MM.1S (cell line): ENCODE results near the gene CEMP1.

Source experiments
- DNase-seq: peaks from one replicate; pipeline ENCODE4 v3.0.0-alpha.2; 2015
- H2AFZ ChIP-seq: fragments of 300-600 bp; sonication (generic); 2 replicates; pipeline ENCODE4 v1.6.0; 2016; ENCODE audit warnings: antibody characterized with exemption, low read length
- H3F3A ChIP-seq: fragments of 300-600 bp; sonication (generic); 2 replicates; pipeline ENCODE4 v1.6.1; 2016; ENCODE audit warnings: mild to moderate bottlenecking, antibody characterized with exemption, low read length, moderate library complexity, mixed read lengths; ENCODE audit not compliant: insufficient read depth
- H3K27ac ChIP-seq: fragments of 300-600 bp; sonication (generic); 2 replicates; pipeline ENCODE4 v1.5.1; 2016; ENCODE audit warnings: mild to moderate bottlenecking, low read length
- H3K27me3 ChIP-seq: fragments of 300-600 bp; sonication (generic); replicated peaks from 2 replicates; pipeline ENCODE4 v1.6.0; 2016; ENCODE audit warnings: low read length; ENCODE audit not compliant: insufficient read depth
- H3K36me3 ChIP-seq: fragments of 300-600 bp; sonication (generic); replicated peaks from 2 replicates; pipeline ENCODE4 v1.6.1; 2016; ENCODE audit warnings: mild to moderate bottlenecking, low read length, mixed read lengths; ENCODE audit not compliant: insufficient read depth
- H3K4me1 ChIP-seq: fragments of 300-600 bp; sonication (generic); 2 replicates; pipeline ENCODE4 v1.6.1; 2016; ENCODE audit warnings: low read length, mixed read lengths
- H3K4me2 ChIP-seq: fragments of 300-600 bp; sonication (generic); 2 replicates; pipeline ENCODE4 v1.6.0; 2016; ENCODE audit warnings: low read depth, low read length
- H3K4me3 ChIP-seq: fragments of 300-600 bp; sonication (generic); 2 replicates; pipeline ENCODE4 v1.5.1; 2016; ENCODE audit warnings: low read length, mixed read lengths
- H3K79me2 ChIP-seq: fragments of 300-600 bp; sonication (generic); 2 replicates; pipeline ENCODE4 v1.6.1; 2016; ENCODE audit warnings: mixed run types, low read length, mixed read lengths
- H3K9ac ChIP-seq: fragments of 300-600 bp; sonication (generic); 2 replicates; pipeline ENCODE4 v1.6.1; 2016; ENCODE audit warnings: low read length, mixed read lengths
- H3K9me2 ChIP-seq: fragments of 300-600 bp; sonication (generic); replicated peaks from 2 replicates; pipeline ENCODE4 v1.6.1; 2016; ENCODE audit warnings: mild to moderate bottlenecking, low read length, mixed read lengths; ENCODE audit not compliant: insufficient read depth
- H3K9me3 ChIP-seq: fragments of 300-600 bp; sonication (generic); replicated peaks from 2 replicates; pipeline ENCODE4 v1.6.1; 2016; ENCODE audit warnings: mild to moderate bottlenecking, low read length, mixed read lengths; ENCODE audit not compliant: insufficient read depth
- H4K20me1 ChIP-seq: fragments of 300-600 bp; sonication (generic); 2 replicates; pipeline ENCODE4 v1.6.1; 2016; ENCODE audit warnings: mild to moderate bottlenecking, low read length, moderate library complexity, mixed read lengths; ENCODE audit not compliant: insufficient read depth
- EZH2 ChIP-seq: fragments of 300-600 bp; sonication (generic); optimal IDR thresholded peaks from 2 replicates; pipeline ENCODE3; 2017; ENCODE audit warnings: low read depth, mild to moderate bottlenecking, antibody characterized with exemption, low read length, mixed read lengths
- EZH2phosphoT487 ChIP-seq: fragments of 300-600 bp; sonication (generic); IDR thresholded peaks from 2 replicates; pipeline ENCODE4 v1.6.1; 2018; ENCODE audit warnings: antibody characterized with exemption, low read length
- TF ChIP-seq, protein P1 (sequence below): fragments of 300-600 bp; sonication (generic); IDR thresholded peaks from 2 replicates; pipeline ENCODE4 v1.5.1; 2016; ENCODE audit warnings: antibody characterized with exemption, low read length, mixed read lengths

The CEMP1 gene

DNA sequence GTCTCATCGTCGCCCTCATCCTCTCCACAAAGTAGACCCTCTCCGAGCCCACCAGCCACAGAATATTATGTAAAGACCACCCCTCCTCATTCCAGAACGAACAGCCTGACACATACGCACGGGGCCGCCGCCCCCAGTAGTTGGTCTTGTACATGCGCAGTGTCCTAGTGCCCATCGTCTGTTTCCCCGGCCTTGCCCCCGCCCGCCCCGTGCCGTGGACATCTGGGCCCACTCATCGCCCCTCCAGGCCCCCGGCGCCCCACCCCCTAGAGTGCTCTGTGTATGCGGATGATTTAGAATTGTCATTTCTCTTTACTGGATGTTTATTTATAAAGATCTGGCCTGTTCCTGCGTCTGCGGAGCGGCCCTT is 11.5 kb downstream of the CEMP1 start:
- Histone ChIP-seq H3F3A (peaks cover 13% of the 10 kb centered on the region), H3K4me1 (peaks cover 4% of the 10 kb centered on the region; the same call in 1 of the 2 replicates), H3K27ac (peak overlapping the region; percentile 30; the same call in 1 of the 2 replicates), H3K27me3 (no peaks in the 10 kb centered on the region), H3K4me2 (peak overlapping the region; percentile 55; the same call in 1 of the 2 replicates), H3K9me2 (no peaks in the 10 kb centered on the region), H3K9me3 (no peaks in the 10 kb centered on the region), H3K36me3 (no peaks in the 10 kb centered on the region), H4K20me1 (peaks cover 15% of the 10 kb centered on the region; the same call in 1 of the 2 replicates), H3K79me2 (peaks cover 92% of the 10 kb centered on the region), H2AFZ (no peak overlapping the region), H3K9ac (no peak overlapping the region), H3K4me3 (no peak overlapping the region)
- DNase-seq: no peak
- TF ChIP-seq, protein P1, sequence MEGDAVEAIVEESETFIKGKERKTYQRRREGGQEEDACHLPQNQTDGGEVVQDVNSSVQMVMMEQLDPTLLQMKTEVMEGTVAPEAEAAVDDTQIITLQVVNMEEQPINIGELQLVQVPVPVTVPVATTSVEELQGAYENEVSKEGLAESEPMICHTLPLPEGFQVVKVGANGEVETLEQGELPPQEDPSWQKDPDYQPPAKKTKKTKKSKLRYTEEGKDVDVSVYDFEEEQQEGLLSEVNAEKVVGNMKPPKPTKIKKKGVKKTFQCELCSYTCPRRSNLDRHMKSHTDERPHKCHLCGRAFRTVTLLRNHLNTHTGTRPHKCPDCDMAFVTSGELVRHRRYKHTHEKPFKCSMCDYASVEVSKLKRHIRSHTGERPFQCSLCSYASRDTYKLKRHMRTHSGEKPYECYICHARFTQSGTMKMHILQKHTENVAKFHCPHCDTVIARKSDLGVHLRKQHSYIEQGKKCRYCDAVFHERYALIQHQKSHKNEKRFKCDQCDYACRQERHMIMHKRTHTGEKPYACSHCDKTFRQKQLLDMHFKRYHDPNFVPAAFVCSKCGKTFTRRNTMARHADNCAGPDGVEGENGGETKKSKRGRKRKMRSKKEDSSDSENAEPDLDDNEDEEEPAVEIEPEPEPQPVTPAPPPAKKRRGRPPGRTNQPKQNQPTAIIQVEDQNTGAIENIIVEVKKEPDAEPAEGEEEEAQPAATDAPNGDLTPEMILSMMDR: no peak
- no peak for TF ChIP-seq EZH2
- no peak for TF ChIP-seq EZH2phosphoT487

DNA sequence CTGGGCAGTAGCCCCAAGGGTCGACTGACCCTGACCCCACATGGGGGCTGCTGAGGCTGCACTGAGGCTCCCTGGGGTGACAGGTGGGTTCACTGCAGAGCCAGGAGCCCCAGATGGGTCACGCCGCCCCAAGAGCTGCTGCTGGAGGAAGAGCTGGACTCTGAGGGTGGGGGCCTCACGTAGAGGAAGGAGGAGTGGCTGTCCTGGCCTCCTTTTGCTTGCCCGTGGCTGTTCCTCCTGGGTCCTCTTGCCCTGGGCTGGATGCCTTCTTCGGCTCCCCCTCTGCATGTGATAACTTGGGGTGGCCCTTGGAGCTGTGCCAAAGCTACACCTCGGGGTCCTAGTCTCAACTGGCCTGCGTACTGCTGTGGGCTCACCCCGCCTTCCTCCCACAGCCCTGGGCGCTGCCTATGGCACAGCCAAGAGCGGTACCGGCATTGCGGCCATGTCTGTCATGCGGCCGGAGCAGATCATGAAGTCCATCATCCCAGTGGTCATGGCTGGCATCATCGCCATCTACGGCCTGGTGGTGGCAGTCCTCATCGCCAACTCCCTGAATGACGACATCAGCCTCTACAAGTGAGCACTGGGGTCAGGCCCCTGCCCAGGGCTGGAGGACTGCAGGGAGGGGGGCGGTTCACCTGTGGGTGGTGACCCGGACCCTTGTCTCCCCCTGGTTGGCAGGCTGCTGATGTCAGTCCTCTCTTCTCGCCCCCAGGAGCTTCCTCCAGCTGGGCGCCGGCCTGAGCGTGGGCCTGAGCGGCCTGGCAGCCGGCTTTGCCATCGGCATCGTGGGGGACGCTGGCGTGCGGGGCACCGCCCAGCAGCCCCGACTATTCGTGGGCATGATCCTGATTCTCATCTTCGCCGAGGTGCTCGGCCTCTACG is 12.1 kb downstream of the CEMP1 start:
- H2AFZ ChIP-seq: no peak overlapping the region
- no peak for DNase-seq
- peaks cover 4% of the 10 kb centered on the region; the same call in 1 of the 2 replicates for H3K4me1 ChIP-seq
- peak overlapping the region; percentile 55; the same call in 1 of the 2 replicates for H3K4me2 ChIP-seq
- H3K4me3 ChIP-seq: no peak overlapping the region
- no peak overlapping the region for H3K9ac ChIP-seq
- peaks cover 13% of the 10 kb centered on the region for H3F3A ChIP-seq
- peaks cover 15% of the 10 kb centered on the region; the same call in 1 of the 2 replicates for H4K20me1 ChIP-seq
- no peaks in the 10 kb centered on the region for H3K36me3 ChIP-seq
- TF ChIP-seq, protein P1: no peak
- TF ChIP-seq EZH2 (no peak), EZH2phosphoT487 (no peak)
- no peaks in the 10 kb centered on the region for H3K9me2 ChIP-seq
- peaks cover 92% of the 10 kb centered on the region for H3K79me2 ChIP-seq
- no peak overlapping the region for H3K27ac ChIP-seq
- no peaks in the 10 kb centered on the region for H3K27me3 ChIP-seq
- no peaks in the 10 kb centered on the region for H3K9me3 ChIP-seq

DNA sequence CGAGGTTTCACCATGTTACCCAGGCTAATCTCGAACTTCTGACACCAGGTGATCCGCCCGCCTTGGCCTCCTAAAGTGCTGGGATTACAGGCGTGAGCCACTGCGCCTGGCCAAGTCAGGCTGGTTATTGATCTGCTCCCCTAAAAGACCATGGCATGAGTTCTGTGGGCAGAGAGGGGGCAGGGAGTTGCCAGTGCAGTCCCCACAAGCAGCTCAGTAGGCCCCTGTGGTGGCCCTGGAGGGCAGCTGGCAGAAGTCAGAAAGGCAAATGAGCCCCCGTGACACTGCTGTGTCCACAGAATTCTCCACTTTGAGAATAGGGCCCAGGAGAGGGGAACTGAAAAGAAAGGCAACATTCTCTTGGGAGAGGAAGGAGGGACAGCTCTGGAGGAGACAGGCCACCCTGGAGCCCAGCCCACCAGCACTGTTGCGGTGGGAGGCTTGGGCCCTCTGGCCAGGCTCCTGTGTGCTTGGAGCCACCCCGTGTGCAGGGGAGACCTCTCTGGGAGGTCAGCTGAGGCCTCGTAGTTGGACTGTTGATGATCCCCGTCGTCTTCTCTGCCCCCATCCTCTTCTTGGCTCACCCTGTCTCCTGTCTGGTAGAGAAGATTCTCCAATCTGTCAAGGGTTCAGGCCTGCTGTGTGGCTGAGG is 13.1 kb downstream of the CEMP1 start:
- Histone ChIP-seq H3K79me2 (peaks cover 85% of the 10 kb centered on the region), H3K4me2 (no peak overlapping the region), H2AFZ (no peak overlapping the region), H3K36me3 (no peaks in the 10 kb centered on the region), H3F3A (peaks cover 15% of the 10 kb centered on the region), H3K27ac (no peak overlapping the region), H3K27me3 (no peaks in the 10 kb centered on the region), H3K9ac (no peak overlapping the region), H3K9me2 (no peaks in the 10 kb centered on the region), H3K4me3 (no peak overlapping the region), H4K20me1 (peaks cover 15% of the 10 kb centered on the region; the same call in 1 of the 2 replicates), H3K4me1 (peaks cover 6% of the 10 kb centered on the region), H3K9me3 (no peaks in the 10 kb centered on the region)
- no peak for DNase-seq
- TF ChIP-seq EZH2 (no peak), EZH2phosphoT487 (no peak)
- TF ChIP-seq, protein P1: no peak
